K562 (cell line): ENCODE results near the gene PTPN11. TPM values are rescaled to one million over a fixed set of nuclear protein-coding genes. Genes with fewer than 3 reads are reported as not detected.
A peak's percentile ranks its signal among the peaks of the same experiment; 100 is the strongest.

Source experiments
- FOXJ2 ChIP-seq: fragments of 200-800 bp; sonication (Bioruptor generic); IDR thresholded peaks from 2 replicates; pipeline ENCODE4 v1.6.1; 2016; ENCODE audit warnings: missing genetic modification characterization, missing compliant biosample characterization
- MAFK ChIP-seq: IDR thresholded peaks from 2 replicates; pipeline ENCODE4 v1.6.1; 2011; ENCODE audit warnings: low read length, improper control_type of control experiment
- NBN ChIP-seq: fragments of 450-650 bp; IDR thresholded peaks from 2 replicates; pipeline ENCODE4 v1.6.1; 2016; ENCODE audit warnings: low read depth, mild to moderate bottlenecking
- TCFL5 ChIP-seq: fragments of 250-450 bp; sonication (Bioruptor Pico); conservative IDR thresholded peaks from 2 replicates; pipeline ENCODE4 v1.6.1; 2021; ENCODE audit warnings: mild to moderate bottlenecking, moderate library complexity, matching md5 sums
- U2AF2 ChIP-seq: fragments of 200-400 bp; formaldehyde crosslinking; optimal IDR thresholded peaks from 2 replicates; pipeline ENCODE3; 2017; ENCODE audit warnings: low read depth, mild to moderate bottlenecking, low read length
- ZNF134 ChIP-seq: fragments of 250-450 bp; sonication (Bioruptor Pico); conservative IDR thresholded peaks from 2 replicates; pipeline ENCODE4 v1.4.0; 2020
- ZNF282 ChIP-seq: sonication (generic); formaldehyde crosslinking; IDR thresholded peaks from 2 replicates; pipeline ENCODE4 v1.8.1; 2023; ENCODE audit warnings: missing genetic modification reagents
- ZNF316 ChIP-seq: fragments of 450-650 bp; IDR thresholded peaks from 2 replicates; pipeline ENCODE4 v1.6.1; 2016
- polyA plus RNA-seq, 8 experiments: library from polyadenylated mRNA; depleted of rRNA in 4 of 8; stranded (reverse) in 5 of 8; unstranded in 3 of 8; fragments of >200 nt; fragmentation: Nextera tagmentation in 2 of 8; fragmentation: Illumina TruSeq in 1 of 8; extraction: Ambion mirVana in 2 of 8; extraction: Trizol in 1 of 8; gene quantifications; 2 replicates each; pipeline versions ENCODE4 v1.2.1 to v1.2.3, GENCODE V29; 2011 to 2014; ENCODE audit warnings: inconsistent platforms in 1 of 8, missing spikeins in 1 of 8
- total RNA-seq, 7 experiments: library from RNA; depleted of rRNA in 6 of 7; stranded (reverse); fragments of >200 nt in 6 of 7; fragmentation: Illumina TruSeq in 2 of 7; extraction: Trizol in 2 of 7; gene quantifications; 2 replicates each; pipeline versions ENCODE4 v1.2.1 to v1.2.3, GENCODE V29; 2011 to 2021; ENCODE audit warnings: low replicate concordance in 1 of 7
- TF ChIP-seq, protein P1 (sequence below): fragments of 450-650 bp; formaldehyde crosslinking; IDR thresholded peaks from 2 replicates; pipeline ENCODE4 v1.4.0; 2020; ENCODE audit warnings: mild to moderate bottlenecking, moderate library complexity
- TF ChIP-seq, protein P2 (sequence below): fragments of 450-650 bp; IDR thresholded peaks from 2 replicates; pipeline ENCODE4 v1.6.1; 2016; ENCODE audit warnings: mild to moderate bottlenecking, moderate library complexity
- TF ChIP-seq, protein P3 (sequence below): fragments of 250-450 bp; sonication (Bioruptor Pico); IDR thresholded peaks from 2 replicates; pipeline ENCODE4 v1.4.0; 2020; ENCODE audit warnings: mild to moderate bottlenecking, moderate library complexity

The PTPN11 gene
- total and polyA plus RNA-seq, 9 of the 15 experiments (the other 6 are each of a cell fraction or from before 2014, with no cell fraction given): 22.5 to 126 (median 79.7) TPM

DNA sequence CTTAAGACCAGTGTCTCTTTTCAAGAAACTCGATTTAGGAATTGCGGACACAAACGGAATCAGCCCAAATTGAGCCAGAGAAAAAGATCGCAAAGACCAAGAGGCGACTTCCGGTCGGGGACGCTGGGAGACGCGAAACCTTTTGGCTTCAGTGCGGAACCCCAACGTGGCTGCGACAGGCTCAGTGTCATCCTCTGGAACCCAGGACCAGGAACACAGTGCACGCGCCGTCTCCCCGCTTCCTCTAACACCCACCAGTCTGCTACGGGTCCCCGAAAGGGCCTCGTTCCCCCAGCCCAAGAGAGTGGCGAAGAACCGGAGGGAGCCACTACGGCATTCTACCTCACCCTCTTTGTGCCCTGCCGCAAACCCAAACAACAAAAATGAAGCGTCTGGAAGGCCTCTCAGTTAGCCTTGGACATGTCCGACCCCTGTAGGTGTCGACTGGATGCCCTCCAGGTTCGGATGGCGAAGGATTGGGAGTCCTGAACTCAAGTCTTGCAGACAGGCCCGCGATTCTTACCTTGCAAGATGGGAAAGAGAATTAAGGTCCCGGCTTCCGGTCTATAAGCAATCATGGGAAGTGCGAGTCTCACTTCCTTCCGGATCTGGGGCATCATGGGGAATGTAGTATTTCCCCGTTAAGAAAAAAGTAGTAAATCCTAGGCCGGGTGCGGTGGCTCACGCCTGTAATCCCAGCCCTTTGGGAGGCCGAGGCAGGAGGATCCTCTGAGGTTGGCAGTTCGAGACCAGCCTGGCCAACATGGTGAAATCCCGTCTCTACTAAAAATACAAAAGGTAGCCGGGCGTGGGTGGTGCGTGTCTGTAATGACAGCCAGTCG lies 9.5 kb upstream of the PTPN11 start, which contains the start of gene RPL6 (continued):
- TF ChIP-seq, protein P1, sequence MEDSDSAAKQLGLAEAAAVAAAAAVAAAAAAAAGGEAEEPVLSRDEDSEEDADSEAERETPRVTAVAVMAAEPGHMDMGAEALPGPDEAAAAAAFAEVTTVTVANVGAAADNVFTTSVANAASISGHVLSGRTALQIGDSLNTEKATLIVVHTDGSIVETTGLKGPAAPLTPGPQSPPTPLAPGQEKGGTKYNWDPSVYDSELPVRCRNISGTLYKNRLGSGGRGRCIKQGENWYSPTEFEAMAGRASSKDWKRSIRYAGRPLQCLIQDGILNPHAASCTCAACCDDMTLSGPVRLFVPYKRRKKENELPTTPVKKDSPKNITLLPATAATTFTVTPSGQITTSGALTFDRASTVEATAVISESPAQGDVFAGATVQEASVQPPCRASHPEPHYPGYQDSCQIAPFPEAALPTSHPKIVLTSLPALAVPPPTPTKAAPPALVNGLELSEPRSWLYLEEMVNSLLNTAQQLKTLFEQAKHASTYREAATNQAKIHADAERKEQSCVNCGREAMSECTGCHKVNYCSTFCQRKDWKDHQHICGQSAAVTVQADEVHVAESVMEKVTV (CRISPR knock-in tag): no peak
- TF ChIP-seq, protein P2, sequence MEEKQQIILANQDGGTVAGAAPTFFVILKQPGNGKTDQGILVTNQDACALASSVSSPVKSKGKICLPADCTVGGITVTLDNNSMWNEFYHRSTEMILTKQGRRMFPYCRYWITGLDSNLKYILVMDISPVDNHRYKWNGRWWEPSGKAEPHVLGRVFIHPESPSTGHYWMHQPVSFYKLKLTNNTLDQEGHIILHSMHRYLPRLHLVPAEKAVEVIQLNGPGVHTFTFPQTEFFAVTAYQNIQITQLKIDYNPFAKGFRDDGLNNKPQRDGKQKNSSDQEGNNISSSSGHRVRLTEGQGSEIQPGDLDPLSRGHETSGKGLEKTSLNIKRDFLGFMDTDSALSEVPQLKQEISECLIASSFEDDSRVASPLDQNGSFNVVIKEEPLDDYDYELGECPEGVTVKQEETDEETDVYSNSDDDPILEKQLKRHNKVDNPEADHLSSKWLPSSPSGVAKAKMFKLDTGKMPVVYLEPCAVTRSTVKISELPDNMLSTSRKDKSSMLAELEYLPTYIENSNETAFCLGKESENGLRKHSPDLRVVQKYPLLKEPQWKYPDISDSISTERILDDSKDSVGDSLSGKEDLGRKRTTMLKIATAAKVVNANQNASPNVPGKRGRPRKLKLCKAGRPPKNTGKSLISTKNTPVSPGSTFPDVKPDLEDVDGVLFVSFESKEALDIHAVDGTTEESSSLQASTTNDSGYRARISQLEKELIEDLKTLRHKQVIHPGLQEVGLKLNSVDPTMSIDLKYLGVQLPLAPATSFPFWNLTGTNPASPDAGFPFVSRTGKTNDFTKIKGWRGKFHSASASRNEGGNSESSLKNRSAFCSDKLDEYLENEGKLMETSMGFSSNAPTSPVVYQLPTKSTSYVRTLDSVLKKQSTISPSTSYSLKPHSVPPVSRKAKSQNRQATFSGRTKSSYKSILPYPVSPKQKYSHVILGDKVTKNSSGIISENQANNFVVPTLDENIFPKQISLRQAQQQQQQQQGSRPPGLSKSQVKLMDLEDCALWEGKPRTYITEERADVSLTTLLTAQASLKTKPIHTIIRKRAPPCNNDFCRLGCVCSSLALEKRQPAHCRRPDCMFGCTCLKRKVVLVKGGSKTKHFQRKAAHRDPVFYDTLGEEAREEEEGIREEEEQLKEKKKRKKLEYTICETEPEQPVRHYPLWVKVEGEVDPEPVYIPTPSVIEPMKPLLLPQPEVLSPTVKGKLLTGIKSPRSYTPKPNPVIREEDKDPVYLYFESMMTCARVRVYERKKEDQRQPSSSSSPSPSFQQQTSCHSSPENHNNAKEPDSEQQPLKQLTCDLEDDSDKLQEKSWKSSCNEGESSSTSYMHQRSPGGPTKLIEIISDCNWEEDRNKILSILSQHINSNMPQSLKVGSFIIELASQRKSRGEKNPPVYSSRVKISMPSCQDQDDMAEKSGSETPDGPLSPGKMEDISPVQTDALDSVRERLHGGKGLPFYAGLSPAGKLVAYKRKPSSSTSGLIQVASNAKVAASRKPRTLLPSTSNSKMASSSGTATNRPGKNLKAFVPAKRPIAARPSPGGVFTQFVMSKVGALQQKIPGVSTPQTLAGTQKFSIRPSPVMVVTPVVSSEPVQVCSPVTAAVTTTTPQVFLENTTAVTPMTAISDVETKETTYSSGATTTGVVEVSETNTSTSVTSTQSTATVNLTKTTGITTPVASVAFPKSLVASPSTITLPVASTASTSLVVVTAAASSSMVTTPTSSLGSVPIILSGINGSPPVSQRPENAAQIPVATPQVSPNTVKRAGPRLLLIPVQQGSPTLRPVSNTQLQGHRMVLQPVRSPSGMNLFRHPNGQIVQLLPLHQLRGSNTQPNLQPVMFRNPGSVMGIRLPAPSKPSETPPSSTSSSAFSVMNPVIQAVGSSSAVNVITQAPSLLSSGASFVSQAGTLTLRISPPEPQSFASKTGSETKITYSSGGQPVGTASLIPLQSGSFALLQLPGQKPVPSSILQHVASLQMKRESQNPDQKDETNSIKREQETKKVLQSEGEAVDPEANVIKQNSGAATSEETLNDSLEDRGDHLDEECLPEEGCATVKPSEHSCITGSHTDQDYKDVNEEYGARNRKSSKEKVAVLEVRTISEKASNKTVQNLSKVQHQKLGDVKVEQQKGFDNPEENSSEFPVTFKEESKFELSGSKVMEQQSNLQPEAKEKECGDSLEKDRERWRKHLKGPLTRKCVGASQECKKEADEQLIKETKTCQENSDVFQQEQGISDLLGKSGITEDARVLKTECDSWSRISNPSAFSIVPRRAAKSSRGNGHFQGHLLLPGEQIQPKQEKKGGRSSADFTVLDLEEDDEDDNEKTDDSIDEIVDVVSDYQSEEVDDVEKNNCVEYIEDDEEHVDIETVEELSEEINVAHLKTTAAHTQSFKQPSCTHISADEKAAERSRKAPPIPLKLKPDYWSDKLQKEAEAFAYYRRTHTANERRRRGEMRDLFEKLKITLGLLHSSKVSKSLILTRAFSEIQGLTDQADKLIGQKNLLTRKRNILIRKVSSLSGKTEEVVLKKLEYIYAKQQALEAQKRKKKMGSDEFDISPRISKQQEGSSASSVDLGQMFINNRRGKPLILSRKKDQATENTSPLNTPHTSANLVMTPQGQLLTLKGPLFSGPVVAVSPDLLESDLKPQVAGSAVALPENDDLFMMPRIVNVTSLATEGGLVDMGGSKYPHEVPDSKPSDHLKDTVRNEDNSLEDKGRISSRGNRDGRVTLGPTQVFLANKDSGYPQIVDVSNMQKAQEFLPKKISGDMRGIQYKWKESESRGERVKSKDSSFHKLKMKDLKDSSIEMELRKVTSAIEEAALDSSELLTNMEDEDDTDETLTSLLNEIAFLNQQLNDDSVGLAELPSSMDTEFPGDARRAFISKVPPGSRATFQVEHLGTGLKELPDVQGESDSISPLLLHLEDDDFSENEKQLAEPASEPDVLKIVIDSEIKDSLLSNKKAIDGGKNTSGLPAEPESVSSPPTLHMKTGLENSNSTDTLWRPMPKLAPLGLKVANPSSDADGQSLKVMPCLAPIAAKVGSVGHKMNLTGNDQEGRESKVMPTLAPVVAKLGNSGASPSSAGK: peak; percentile 9; the same call in 1 of the 2 replicates
- TF ChIP-seq ZNF134 (CRISPR knock-in tag) (no peak), TCFL5 (no peak), ZNF282 (CRISPR knock-in tag) (no peak), MAFK (no peak), NBN (no peak; the same call in 1 of the 2 replicates), FOXJ2 (tag) (no peak), U2AF2 (no peak), ZNF316 (0 out of 2 replicates have a peak, but pooled peaks have one; percentile 20)
- TF ChIP-seq, protein P3, sequence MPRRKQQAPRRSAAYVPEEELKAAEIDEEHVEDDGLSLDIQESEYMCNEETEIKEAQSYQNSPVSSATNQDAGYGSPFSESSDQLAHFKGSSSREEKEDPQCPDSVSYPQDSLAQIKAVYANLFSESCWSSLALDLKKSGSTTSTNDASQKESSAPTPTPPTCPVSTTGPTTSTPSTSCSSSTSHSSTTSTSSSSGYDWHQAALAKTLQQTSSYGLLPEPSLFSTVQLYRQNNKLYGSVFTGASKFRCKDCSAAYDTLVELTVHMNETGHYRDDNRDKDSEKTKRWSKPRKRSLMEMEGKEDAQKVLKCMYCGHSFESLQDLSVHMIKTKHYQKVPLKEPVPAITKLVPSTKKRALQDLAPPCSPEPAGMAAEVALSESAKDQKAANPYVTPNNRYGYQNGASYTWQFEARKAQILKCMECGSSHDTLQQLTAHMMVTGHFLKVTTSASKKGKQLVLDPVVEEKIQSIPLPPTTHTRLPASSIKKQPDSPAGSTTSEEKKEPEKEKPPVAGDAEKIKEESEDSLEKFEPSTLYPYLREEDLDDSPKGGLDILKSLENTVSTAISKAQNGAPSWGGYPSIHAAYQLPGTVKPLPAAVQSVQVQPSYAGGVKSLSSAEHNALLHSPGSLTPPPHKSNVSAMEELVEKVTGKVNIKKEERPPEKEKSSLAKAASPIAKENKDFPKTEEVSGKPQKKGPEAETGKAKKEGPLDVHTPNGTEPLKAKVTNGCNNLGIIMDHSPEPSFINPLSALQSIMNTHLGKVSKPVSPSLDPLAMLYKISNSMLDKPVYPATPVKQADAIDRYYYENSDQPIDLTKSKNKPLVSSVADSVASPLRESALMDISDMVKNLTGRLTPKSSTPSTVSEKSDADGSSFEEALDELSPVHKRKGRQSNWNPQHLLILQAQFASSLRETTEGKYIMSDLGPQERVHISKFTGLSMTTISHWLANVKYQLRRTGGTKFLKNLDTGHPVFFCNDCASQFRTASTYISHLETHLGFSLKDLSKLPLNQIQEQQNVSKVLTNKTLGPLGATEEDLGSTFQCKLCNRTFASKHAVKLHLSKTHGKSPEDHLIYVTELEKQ (CRISPR knock-in tag): no peak
